Measurements from ENCODE around the gene FAM199X.

DNA sequence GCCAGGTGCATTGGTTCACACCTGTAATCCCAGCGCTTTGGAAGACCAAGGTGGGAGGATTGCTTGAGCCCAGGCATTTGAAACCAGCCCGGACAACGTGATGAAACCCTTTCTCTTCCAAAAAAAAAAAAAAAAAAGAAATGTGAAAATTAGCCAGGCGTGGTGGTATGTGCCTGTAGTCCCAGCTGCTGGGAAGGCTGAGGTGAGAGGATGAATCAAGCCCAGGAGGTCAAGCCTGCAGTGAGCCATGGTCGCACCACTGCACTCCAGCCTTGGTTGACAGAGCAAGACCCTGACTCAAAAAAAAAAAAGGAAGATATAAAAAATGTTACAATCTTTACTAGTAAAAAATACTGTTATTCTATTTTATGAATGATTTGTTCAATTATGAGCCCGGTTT lies 5.9 kb downstream of the FAM199X start:
- TF ChIP-seq, protein P1, sequence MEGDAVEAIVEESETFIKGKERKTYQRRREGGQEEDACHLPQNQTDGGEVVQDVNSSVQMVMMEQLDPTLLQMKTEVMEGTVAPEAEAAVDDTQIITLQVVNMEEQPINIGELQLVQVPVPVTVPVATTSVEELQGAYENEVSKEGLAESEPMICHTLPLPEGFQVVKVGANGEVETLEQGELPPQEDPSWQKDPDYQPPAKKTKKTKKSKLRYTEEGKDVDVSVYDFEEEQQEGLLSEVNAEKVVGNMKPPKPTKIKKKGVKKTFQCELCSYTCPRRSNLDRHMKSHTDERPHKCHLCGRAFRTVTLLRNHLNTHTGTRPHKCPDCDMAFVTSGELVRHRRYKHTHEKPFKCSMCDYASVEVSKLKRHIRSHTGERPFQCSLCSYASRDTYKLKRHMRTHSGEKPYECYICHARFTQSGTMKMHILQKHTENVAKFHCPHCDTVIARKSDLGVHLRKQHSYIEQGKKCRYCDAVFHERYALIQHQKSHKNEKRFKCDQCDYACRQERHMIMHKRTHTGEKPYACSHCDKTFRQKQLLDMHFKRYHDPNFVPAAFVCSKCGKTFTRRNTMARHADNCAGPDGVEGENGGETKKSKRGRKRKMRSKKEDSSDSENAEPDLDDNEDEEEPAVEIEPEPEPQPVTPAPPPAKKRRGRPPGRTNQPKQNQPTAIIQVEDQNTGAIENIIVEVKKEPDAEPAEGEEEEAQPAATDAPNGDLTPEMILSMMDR (IDR thresholded peaks at IDR 0.05): no peak
- TF ChIP-seq POLR2A (IDR thresholded peaks at IDR 0.05) (no peak), EP300 (IDR thresholded peaks at IDR 0.05) (no peak)
